T-helper 1 cell (primary cell): ENCODE measurements around the gene PTK6.
"Not testable (repeated sequence)": the region's sequence is repeated elsewhere in the genome, so short reads cannot be mapped to it uniquely, and the experiment has no call there.

ENCODE experiments used
- DNase-seq, 5 donors: peaks; one replicate each; pipeline ENCODE4 v3.0.0-alpha.2; 2012 to 2020
- total RNA-seq, 4 donors: gene quantifications; one replicate each; lab custom pipeline; 2026; lab: John Stamatoyannopoulos, UW

Gene PTK6
- total RNA-seq: 0 to 0.91 (median 0.27) reads per million in 4 donors

- peak in 2 of 5 donors; percentile 9 to 58 for DNase-seq
Measured at GRCh38 chr20:63536997-63537524, at the start of gene PTK6. Gene PTK6 (minus strand): TSS chr20:63537376. CDS start chr20:63537314, 62 bp downstream.

- no peak for DNase-seq
Measured at GRCh38 chr20:63586797-63587196, 49.6 kb upstream of the PTK6 start.

GRCh38 chr20:63585616-63586565 is 48.7 kb upstream of the PTK6 start:
- no peak for DNase-seq

- no peak for DNase-seq
Measured at GRCh38 chr20:63582382-63583063, 45.3 kb upstream of the PTK6 start.

- peak in 4 of 5 donors; percentile 58 to 71 (median 60) for DNase-seq
Measured at GRCh38 chr20:63580796-63581461, 43.8 kb upstream of the PTK6 start.

GRCh38 chr20:63579017-63579694 is 42.0 kb upstream of the PTK6 start:
- no peak for DNase-seq

GRCh38 chr20:63578224-63579016 is 41.2 kb upstream of the PTK6 start:
- no peak for DNase-seq

- no peak for DNase-seq
Measured at GRCh38 chr20:63577317-63577894, 40.2 kb upstream of the PTK6 start.

- DNase-seq: no peak
Measured at GRCh38 chr20:63576311-63576710, 39.1 kb upstream of the PTK6 start.

GRCh38 chr20:63574829-63575743 is 37.9 kb upstream of the PTK6 start:
- no peak for DNase-seq

- DNase-seq: peak; percentile 51 to 63 (median 60)
Measured at GRCh38 chr20:63574156-63574828, 37.1 kb upstream of the PTK6 start, which contains the start of gene HELZ2. Gene HELZ2 (minus strand): TSS chr20:63574239. CDS start chr20:63572385, 1,854 bp downstream.

- no peak for DNase-seq
Measured at GRCh38 chr20:63573647-63574131, 36.5 kb upstream of the PTK6 start.

- no peak for DNase-seq
Measured at GRCh38 chr20:63572788-63573646, 35.8 kb upstream of the PTK6 start.

- no peak for DNase-seq
Measured at GRCh38 chr20:63572071-63572787, 35.1 kb upstream of the PTK6 start.

GRCh38 chr20:63571087-63571478 is 33.9 kb upstream of the PTK6 start:
- DNase-seq: not testable (repeated sequence)

GRCh38 chr20:63570281-63571086 is 33.3 kb upstream of the PTK6 start:
- DNase-seq: no peak
